NOMO-1 treated with dmso at 0.1 percent for 144 hours (cell line): ENCODE results near the gene FAM174B.

Experiments
- DNase-seq: peaks from one replicate; lab custom pipeline; 2025; ENCODE audit not compliant: unreplicated experiment; lab: John Stamatoyannopoulos, UW

The FAM174B gene

DNA sequence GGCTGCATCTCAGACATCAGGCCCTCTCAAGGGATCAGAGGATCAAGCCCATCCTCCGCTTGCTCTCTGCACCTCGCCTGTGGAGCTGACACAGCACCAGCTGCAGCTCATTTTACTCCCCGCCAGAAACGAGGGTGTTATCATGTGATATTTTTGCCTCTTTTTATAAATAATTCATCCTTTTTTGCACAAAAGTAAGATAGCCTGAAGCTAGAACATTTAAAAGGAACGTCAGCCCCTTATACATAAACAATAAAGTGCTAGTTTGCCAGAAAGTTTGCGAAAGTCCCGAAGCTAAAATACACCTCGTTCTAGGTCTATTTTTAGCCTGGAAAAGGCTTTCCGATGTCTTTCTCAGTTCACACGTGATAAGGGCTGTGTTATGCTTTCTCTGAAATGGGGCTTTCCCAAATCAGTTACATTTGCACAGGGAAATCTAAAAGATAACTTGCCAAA lies 9.6 kb upstream of the FAM174B start:
- no peak for DNase-seq

DNA sequence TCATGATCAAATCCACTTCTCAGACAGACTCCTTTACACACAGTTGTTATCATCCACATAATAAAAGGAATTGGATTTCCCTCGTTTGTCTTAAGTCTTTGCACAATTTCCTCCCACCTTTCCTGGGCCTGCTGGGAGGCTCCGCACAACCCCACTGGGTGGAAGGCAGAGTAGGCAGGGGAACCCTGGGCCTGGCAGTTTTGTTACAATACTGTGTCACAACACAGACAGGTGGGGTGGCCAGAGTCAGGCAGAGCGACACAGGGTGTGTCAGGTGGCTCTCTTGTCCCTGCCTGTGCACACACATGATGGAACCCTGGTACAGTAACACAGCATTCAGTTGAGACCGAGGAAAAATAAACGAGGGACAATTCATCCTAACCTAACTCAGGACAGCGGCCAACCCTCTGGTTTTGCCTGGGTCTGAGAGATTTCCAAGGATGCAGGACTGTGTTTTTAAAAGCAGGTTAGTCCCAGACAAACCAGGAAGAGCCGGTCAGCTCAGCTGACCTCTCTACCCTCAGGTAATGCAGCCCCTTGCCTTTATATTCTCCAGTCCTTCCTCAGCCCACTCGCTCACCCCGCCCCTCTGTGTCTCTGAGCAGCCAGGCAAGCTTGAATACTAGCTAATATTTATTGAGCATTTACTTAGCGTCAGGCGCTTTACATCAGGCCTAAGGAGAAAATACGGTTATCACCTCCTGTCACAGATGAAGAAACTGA lies 8.8 kb upstream of the FAM174B start:
- DNase-seq: no peak

GRCh38 chr15:92663250-92663951 lies 7.8 kb upstream of the FAM174B start:
- no peak for DNase-seq

DNA sequence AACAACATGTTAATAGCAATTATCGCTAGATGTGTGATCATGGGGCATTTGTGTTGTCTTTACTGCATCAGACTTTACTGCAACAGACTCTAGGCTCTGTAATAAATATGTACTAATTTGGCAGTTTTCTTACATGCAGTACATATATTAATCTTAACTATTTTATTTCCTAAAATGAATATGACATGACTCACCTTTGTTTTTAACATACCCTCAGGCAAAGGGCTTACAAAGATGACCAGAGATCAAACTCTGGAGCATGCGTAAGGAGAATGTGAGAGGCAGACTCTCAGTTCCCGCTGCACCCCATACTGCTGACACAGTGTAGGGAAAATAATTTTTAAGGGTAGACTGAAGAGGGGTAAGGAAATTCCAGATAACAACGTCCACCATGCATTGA lies 7.2 kb upstream of the FAM174B start:
- DNase-seq: no peak

- DNase-seq: no peak
Measured at GRCh38 chr15:92661956-92662355, 6.4 kb upstream of the FAM174B start.

GRCh38 chr15:92661069-92661468 lies 5.5 kb upstream of the FAM174B start:
- no peak for DNase-seq

DNA sequence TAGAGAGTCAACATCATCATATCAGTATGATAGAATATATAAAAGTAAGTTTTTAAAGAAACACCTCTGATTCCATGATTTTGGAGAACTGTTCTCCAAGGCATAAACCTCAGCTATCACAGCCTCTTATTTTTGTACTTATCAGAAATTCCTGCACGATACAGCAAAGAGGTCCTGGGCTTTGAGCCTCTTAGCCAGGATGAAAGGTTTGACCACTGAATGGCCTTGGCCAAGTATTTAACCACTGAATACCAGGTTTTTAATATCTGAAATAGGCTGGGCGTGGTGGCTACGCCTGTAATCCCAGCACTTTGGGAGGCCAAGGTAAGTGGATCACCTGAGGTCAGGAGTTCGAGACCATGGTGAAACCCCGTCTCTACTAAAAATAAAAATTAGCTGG lies 1.9 kb upstream of the FAM174B start:
- no peak for DNase-seq

- DNase-seq: no peak
Measured at GRCh38 chr15:92656089-92656488, 514 bp upstream of the FAM174B start.

- peak; percentile 4 for DNase-seq
Measured at GRCh38 chr15:92654662-92655061, 913 bp downstream of the FAM174B start.

GRCh38 chr15:92653836-92654539 lies 1.6 kb downstream of the FAM174B start:
- DNase-seq: no peak

DNA sequence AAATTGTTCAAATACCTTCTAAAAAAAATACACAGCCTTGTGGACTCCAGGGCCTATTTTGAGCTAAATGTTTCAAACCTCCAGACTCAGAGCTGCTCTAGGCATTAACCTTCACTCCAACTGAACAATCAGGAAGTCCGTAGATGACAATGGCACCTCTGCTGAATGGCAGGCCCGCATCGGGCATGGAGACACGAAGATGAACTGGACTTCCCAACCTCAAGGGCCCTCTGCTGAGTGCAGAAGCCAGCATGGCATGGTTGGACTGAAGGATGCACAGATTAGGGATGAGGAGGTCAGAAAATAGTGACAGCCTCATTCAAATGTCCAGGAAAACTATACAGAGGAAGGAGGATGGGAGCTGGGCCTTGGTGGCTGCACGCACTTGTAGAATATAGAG lies 2.2 kb downstream of the FAM174B start:
- DNase-seq: no peak

DNA sequence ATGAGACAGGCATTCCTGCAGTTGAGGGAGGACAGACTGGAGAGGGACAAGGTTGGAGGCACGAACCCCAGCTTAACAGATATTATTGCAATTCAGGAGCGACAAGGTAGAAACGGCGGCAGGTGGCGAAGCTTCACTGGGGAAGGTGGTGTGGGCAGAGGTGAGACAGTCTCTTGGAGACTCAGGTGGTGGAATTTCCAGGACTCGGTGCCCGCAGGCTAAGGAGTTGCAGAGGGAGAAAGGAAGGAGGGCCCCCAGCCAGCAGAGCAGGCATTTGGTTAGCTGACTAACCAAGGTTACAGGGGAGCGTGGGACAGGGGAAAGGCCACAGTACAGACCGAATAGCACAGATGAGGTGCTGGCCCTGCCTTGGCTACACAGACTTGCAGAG lies 3.0 kb downstream of the FAM174B start:
- DNase-seq: no peak

DNA sequence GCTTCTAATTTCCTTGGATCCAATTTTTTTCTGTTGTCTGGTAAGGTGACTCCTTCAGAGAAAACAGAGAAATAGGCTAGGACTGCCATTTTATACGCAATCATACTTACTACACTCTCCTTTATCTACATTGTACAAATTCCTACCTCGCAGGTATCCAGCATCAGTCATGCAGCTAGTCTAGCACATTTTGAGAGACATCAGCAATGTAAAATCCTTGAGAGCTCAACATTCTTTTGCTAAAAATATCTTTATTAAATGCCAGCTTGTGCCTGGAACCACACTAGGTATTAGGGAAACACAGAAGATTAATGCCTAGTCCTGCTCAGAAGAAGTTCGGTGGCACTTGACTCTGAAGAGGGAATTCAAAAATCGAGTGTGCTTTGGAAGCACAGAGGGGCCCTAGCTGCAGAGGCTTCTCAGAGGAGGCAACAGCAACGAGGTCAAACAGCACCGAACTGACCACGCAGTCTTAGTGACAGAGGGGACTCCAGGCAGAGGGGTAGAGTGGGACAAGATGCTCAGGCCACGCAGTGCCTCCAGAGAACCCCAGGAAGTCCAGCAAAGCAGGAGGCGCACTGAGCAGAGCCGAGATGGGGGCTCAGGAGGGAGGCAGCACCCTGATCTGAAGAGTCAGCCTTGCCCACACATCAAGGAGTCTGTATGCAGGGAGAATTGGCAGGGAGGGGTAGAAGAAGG lies 3.5 kb downstream of the FAM174B start:
- no peak for DNase-seq

GRCh38 chr15:92650966-92651365 lies 4.6 kb downstream of the FAM174B start:
- DNase-seq: no peak

- no peak for DNase-seq
Measured at GRCh38 chr15:92650256-92650655, 5.3 kb downstream of the FAM174B start.

GRCh38 chr15:92648190-92648875 lies 7.2 kb downstream of the FAM174B start:
- no peak for DNase-seq

- DNase-seq: no peak
Measured at GRCh38 chr15:92647467-92648163, 8.0 kb downstream of the FAM174B start.

DNA sequence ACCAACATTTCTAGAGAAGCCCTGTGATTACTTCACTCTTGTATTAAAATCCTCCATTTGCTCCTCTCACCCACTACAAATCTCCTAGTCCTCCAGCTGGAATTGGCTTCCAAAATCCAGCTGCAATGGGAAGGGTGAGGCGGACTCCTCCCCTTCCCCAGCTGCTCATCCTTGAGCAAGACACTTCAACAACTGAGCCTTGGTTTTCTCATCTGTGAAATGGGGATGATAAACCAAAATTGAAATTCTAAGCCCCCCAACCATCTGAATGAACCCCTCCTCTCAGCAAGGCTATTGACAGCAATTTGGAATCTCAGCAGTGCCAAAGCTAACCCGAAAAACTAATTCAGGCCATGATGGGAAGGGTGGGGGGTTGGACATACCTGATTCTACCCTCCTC lies 9.4 kb downstream of the FAM174B start:
- no peak for DNase-seq

DNA sequence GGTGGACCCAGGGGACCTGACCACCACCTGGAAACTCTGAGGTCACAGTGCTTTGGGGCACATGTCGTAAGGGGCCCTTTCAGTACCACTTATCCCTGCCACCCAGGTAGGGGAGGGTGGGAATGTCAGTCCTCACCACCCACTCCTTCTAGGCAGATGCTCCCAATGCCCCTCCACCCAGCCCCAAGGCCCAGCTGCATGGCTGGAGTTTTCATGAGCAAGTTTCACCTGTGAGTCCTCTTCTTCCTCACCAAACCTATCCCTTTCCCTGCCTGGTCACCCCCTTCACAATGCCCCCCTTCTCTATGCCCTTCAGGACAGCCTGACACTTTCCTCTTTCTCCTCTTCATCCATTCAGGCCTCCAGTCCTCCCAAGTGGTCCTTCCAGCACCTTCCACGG lies 9.8 kb downstream of the FAM174B start:
- DNase-seq: no peak

GRCh38 chr15:92645051-92645631 lies 10.4 kb downstream of the FAM174B start:
- no peak for DNase-seq
